ENCODE results near the gene GRIN1.

DNA sequence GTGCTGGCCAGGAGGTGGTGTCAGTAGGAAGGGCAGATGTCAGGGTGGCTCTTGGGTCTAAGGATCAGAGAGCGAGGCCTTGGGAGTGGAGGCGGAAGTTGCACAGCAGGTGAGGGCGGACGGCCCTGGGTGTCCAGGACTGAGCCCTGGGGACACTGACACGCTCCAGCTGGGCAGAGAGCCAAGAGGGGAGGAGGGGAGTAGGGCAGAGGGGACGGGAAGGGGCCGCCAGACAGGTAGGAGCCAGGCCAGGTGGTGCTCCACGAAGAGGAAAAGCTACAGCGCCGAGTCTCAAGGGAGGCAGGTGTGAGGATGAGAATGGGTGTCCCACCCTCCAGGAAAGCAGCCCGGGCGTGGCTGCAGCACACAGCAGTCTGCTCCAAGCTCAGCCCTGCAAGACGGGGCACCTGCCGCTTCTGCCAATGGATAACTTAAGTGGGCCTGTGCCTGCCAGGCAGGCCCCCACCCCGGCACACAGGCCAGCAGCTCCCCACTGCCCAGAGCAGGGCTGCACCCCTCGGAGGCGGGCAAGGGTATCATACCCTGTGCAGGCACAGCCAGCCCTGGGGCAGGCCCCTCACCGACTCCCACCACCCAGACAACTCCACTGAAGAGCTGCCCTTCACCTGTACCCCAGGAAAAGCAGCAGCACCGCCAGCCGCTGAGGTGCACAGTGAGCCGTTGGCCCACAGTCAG, 56.7 kb downstream of the GRIN1 start:
- TF ChIP-seq CTCF (conservative IDR thresholded peaks at IDR 0.05) (no peak), EZH2 (IDR thresholded peaks at IDR 0.05; ENCODE audit: low read depth) (no peak)
